Activated CD4-positive, alpha-beta T cell treated with anti-CD3 and anti-CD28 coated beads, Interleukin-2, amount 10 ng/mL, durations not matched to agents 7 days and 5 days (primary cell): ENCODE measurements around the gene CFAP58. TPM values are rescaled to one million over a fixed set of nuclear protein-coding genes. Genes with fewer than 3 reads are reported as not detected.

Experiments used
- CTCF ChIA-PET: fragments of 350-600 bp; sonication (Branson Sonifier 250); formaldehyde crosslinking; loops from one replicate; lab custom pipeline; 2021; ENCODE audit warnings: antibody characterized with exemption; lab: Charles Lee
- POLR2A ChIA-PET: fragments of 350-600 bp; sonication (Branson Sonifier 250); formaldehyde crosslinking; loops from one replicate; lab custom pipeline; 2021; ENCODE audit warnings: antibody characterized with exemption; lab: Charles Lee
- DNase-seq: peaks from one replicate; pipeline ENCODE4 v3.0.0-alpha.2; 2020
- H3K27ac Mint-ChIP-seq: one replicate; pipeline ENCODE4 v1.8.0; 2021; ENCODE audit warnings: mild to moderate bottlenecking, moderate library complexity, mixed read lengths
- H3K27me3 Mint-ChIP-seq: one replicate; pipeline ENCODE4 v1.8.0; 2021; ENCODE audit warnings: mixed read lengths
- H3K36me3 Mint-ChIP-seq: one replicate; pipeline ENCODE4 v1.8.0; 2021; ENCODE audit warnings: low read depth, mixed read lengths
- H3K4me1 Mint-ChIP-seq: one replicate; pipeline ENCODE4 v1.8.0; 2021; ENCODE audit warnings: mixed read lengths
- H3K4me3 Mint-ChIP-seq: one replicate; pipeline ENCODE4 v1.8.0; 2021; ENCODE audit warnings: mild to moderate bottlenecking, moderate library complexity, mixed read lengths
- H3K9me3 Mint-ChIP-seq: one replicate; pipeline ENCODE4 v1.8.0; 2021; ENCODE audit warnings: mixed read lengths
- total RNA-seq, 2 experiments: library from RNA; stranded (reverse); gene quantifications; one replicate each; pipeline ENCODE4 v1.2.3, GENCODE V29; 2021

Gene CFAP58
- total RNA-seq, 2 experiments from 2014 or later = 0.22 to 0.27 TPM

DNA sequence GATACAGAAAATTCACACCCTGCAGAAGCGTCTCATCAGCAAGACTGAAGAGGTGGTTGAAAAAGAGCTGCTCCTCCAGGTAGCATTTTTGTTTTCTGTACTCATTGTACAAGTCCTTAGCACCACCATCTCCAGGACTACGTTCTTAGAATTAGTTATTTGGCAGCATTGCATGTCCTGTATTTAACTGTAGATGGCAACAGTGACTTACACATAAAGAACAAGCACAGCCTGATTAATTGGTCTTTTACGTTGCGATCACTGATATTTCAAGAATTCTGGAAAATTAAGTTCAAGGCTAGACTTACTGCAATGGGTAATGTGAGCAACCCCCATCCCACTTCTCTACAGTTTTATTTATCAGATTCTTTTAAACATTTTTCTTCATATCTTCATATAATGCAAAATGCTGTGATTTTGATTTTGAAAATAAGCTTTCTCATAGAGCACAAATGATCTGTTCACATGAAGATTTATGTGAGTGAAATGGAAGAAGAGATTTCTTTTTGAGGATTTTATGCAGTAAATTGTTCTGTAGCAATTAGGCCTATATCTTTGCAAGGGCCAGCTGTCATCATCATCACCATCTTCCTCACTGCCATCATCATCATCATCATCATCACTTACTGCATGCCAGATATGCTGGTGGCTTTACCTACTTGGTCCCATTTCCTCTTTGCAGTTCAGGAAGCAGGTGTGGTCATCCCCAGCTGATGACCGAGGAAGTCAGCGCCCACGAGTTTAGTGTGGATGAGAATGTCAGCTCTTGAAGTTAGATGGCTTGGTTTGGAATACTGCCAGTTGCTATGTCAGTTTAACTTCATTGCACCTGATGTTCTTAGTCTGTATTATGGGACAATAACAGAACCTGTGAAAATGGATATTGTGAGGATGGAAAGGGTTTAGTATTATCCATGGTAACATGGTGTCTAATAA lies 53.4 kb downstream of the CFAP58 start:
- ChIA-PET CTCF (interaction anchor here (0.7 to 1.2 kb wide), 3 partner anchors 9 to 207 kb away, joined by 3 read pairs; no protein-coding TSS in a partner anchor), POLR2A (no interaction called here)

GRCh38 chr10:104413528-104413927 lies 59.9 kb downstream of the CFAP58 start:
- no peak for DNase-seq
- Mint-ChIP-seq H3K4me3 (no peak overlapping the region), H3K36me3 (no peaks in the 10 kb centered on the region), H3K9me3 (no peaks in the 10 kb centered on the region), H3K27me3 (peaks cover 14% of the 10 kb centered on the region), H3K27ac (no peak overlapping the region), H3K4me1 (no peaks in the 10 kb centered on the region)
- ChIA-PET CTCF (no interaction called here), POLR2A (no interaction called here)

More for the DNA sequence above, 53.4 kb downstream of the CFAP58 start:
- no peak for DNase-seq
- H3K27ac Mint-ChIP-seq = no peak overlapping the region
- H3K36me3 Mint-ChIP-seq = no peaks in the 10 kb centered on the region
- peaks cover 30% of the 10 kb centered on the region for H3K27me3 Mint-ChIP-seq
- no peak overlapping the region for H3K4me3 Mint-ChIP-seq
- H3K9me3 Mint-ChIP-seq = no peaks in the 10 kb centered on the region
- H3K4me1 Mint-ChIP-seq = peaks cover 2% of the 10 kb centered on the region

DNA sequence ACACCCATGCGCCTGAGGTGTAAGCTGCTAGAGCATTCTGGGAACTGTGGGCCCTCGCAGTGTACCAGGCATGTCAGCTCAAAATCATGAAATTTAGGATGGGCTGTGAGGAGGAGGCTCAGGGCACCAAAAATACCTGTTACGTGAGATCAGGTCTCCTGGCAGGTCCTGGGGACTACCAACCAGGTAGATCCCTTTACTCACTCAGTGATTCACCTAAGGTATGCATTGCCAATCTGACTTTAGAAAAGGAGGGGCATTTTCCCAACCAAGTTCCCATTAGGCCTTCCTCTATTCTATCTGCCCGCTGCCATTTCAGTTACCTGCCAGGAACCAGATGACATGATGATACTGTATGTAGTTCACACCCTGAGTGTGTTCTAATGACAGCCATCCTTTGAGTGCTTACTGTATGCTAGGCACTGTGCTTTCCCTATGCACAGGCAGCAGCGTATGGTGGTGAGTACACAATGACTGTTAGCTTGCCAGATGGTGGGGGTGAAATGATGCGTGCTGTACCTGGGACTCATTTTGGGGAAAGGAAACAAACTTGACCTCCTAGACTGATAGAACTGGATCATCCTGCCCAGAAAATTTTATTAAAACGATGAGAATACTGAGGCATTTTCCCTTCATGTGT lies 62.0 kb downstream of the CFAP58 start:
- Mint-ChIP-seq H3K9me3 (no peaks in the 10 kb centered on the region), H3K4me3 (no peak overlapping the region), H3K4me1 (no peaks in the 10 kb centered on the region), H3K27ac (no peak overlapping the region), H3K36me3 (no peaks in the 10 kb centered on the region), H3K27me3 (peaks cover 2% of the 10 kb centered on the region)
- ChIA-PET CTCF (interaction anchor here (0.6 kb wide), 1 partner anchor 20 kb away, joined by 3 read pairs; no protein-coding TSS in a partner anchor), POLR2A (no interaction called here)
- no peak for DNase-seq

DNA sequence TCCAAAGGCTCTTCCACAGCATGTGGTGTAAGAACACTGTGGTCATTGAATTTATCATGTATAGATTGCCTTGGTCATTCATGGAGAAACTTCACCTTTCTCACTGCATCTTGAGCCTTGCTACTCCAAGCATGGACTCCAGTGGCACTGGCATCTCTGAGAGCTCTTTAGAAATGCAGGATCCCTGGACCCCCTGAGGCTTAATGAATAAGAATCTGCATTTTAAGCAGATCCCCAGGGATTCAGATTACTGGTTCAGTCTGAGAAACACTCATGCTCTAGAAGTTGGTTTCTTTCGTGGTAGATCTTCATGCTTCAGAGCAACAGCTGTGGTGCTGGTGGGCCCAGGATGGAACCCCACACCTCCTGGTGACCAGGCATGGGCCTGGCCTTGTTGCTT lies 63.2 kb downstream of the CFAP58 start:
- Mint-ChIP-seq H3K4me1 (no peaks in the 10 kb centered on the region), H3K9me3 (no peaks in the 10 kb centered on the region), H3K27ac (no peak overlapping the region), H3K36me3 (no peaks in the 10 kb centered on the region), H3K4me3 (no peak overlapping the region), H3K27me3 (peaks cover 2% of the 10 kb centered on the region)
- POLR2A ChIA-PET = no interaction called here
- CTCF ChIA-PET = interaction anchor here (1.5 to 1.7 kb wide), 2 partner anchors 15 to 22 kb away, joined by 3 to 4 read pairs; no protein-coding TSS in a partner anchor
- no peak for DNase-seq

- Mint-ChIP-seq H3K4me1 (no peaks in the 10 kb centered on the region), H3K27me3 (peaks cover 2% of the 10 kb centered on the region), H3K27ac (no peak overlapping the region), H3K4me3 (no peak overlapping the region), H3K9me3 (no peaks in the 10 kb centered on the region), H3K36me3 (no peaks in the 10 kb centered on the region)
- DNase-seq = no peak
- CTCF ChIA-PET = interaction anchor here (0.6 to 1.7 kb wide), 4 partner anchors 16 to 39 kb away, joined by 3 to 4 read pairs (median 4); no protein-coding TSS in a partner anchor
- POLR2A ChIA-PET = no interaction called here
Observed at GRCh38 chr10:104417637-104418292, 64.1 kb downstream of the CFAP58 start.

DNA sequence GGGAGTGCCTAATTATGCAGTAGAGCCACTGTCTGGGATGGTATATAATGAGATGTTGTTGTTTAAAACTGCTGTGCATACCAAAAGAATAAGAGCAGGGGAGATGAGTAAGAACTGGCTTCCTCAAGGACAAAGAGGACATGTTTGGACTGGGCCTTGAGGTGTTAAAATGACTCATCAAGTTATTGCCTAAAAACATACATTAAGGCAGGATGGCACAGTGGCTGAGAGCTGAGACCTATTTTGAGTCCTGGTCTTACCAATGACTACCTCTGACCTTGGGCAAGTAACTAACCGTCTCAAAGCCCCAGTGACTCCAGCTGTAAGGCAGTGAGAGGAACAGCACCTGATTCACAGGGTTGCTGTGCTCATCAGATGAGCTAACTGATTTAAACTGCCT lies 71.1 kb downstream of the CFAP58 start:
- no peak for DNase-seq
- H3K4me3 Mint-ChIP-seq = no peak overlapping the region
- CTCF ChIA-PET = interaction anchor here (1.0 kb wide), 1 partner anchor 13 kb away, joined by 3 read pairs; no protein-coding TSS in a partner anchor

GRCh38 chr10:104427989-104428388 lies 74.4 kb downstream of the CFAP58 start:
- POLR2A ChIA-PET = no interaction called here
- Mint-ChIP-seq H3K4me1 (peaks cover 9% of the 10 kb centered on the region), H3K4me3 (no peak overlapping the region), H3K27me3 (peaks cover 8% of the 10 kb centered on the region), H3K36me3 (no peaks in the 10 kb centered on the region), H3K9me3 (no peaks in the 10 kb centered on the region), H3K27ac (no peak overlapping the region)
- DNase-seq = no peak
- CTCF ChIA-PET = no interaction called here

More for the DNA sequence above, 71.1 kb downstream of the CFAP58 start:
- H3K36me3 Mint-ChIP-seq = no peaks in the 10 kb centered on the region
- H3K27me3 Mint-ChIP-seq = no peaks in the 10 kb centered on the region
- peaks cover 9% of the 10 kb centered on the region for H3K4me1 Mint-ChIP-seq
- no peaks in the 10 kb centered on the region for H3K9me3 Mint-ChIP-seq
- POLR2A ChIA-PET = no interaction called here
- H3K27ac Mint-ChIP-seq = no peak overlapping the region

- DNase-seq = no peak
- ChIA-PET POLR2A (no interaction called here), CTCF (interaction anchor here (0.6 kb wide), 1 partner anchor 575 kb away, joined by 3 read pairs; no protein-coding TSS in a partner anchor)
- peaks cover 12% of the 10 kb centered on the region for H3K27me3 Mint-ChIP-seq
- no peaks in the 10 kb centered on the region for H3K36me3 Mint-ChIP-seq
- peaks cover 2% of the 10 kb centered on the region for H3K4me1 Mint-ChIP-seq
- no peak overlapping the region for H3K27ac Mint-ChIP-seq
- H3K4me3 Mint-ChIP-seq = no peak overlapping the region
- H3K9me3 Mint-ChIP-seq = no peaks in the 10 kb centered on the region
Observed at GRCh38 chr10:104429846-104430245, 76.2 kb downstream of the CFAP58 start.

- no peaks in the 10 kb centered on the region for H3K36me3 Mint-ChIP-seq
- no peak for DNase-seq
- CTCF ChIA-PET = no interaction called here
- no peak overlapping the region for H3K27ac Mint-ChIP-seq
- peaks cover 12% of the 10 kb centered on the region for H3K27me3 Mint-ChIP-seq
- H3K4me3 Mint-ChIP-seq = no peak overlapping the region
- POLR2A ChIA-PET = no interaction called here
- no peaks in the 10 kb centered on the region for H3K9me3 Mint-ChIP-seq
- no peaks in the 10 kb centered on the region for H3K4me1 Mint-ChIP-seq
Observed at GRCh38 chr10:104430360-104430759, 76.7 kb downstream of the CFAP58 start.

DNA sequence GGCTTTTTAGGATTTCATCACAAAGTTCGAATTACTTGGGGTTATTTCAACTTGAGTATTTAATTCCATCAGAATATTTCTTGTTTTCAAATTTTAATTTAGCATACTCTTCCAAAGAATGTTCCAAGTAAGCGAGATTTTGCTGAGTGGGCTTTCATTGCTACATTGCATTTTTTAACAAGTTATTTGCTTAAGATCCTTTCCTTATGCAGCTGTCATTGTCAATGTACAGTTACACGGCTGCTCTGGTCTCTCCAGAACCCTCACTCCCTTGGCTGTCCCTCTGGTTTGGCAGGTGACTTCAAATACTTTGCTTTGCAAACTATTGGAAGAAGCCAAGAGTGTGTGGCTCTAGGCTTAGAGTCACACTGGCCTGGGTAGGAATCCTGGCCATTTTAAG lies 80.0 kb downstream of the CFAP58 start:
- ChIA-PET CTCF (interaction anchor here (1.0 to 1.1 kb wide), 2 partner anchors 16 to 80 kb away, joined by 3 to 4 read pairs; partner anchors contain the start of gene CFAP58), POLR2A (no interaction called here)
- no peak overlapping the region for H3K27ac Mint-ChIP-seq
- H3K36me3 Mint-ChIP-seq = no peaks in the 10 kb centered on the region
- no peaks in the 10 kb centered on the region for H3K4me1 Mint-ChIP-seq
- H3K9me3 Mint-ChIP-seq = no peaks in the 10 kb centered on the region
- H3K27me3 Mint-ChIP-seq = peaks cover 12% of the 10 kb centered on the region
- H3K4me3 Mint-ChIP-seq = no peak overlapping the region
- no peak for DNase-seq

DNA sequence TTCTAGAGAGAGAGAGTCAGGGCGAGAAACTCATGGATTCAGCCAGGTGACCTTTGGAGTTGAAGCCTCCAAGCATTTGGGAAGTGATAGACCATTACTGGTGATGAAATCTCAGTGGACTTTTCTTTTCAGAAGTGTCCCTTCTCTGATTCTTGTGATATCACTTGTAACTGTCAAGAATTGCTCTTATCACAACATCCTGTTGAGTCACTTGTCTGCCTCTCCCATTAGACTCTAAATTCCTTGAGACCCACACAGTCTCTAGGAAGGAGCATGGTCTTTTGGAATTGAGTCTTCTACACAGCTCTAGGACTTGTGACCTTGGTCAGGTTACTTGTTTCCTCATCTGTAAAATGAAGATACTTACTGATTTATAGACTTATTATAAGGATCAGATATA lies 81.0 kb downstream of the CFAP58 start:
- DNase-seq = no peak
- no peak overlapping the region for H3K4me3 Mint-ChIP-seq
- peaks cover 12% of the 10 kb centered on the region for H3K27me3 Mint-ChIP-seq
- POLR2A ChIA-PET = no interaction called here
- H3K36me3 Mint-ChIP-seq = no peaks in the 10 kb centered on the region
- H3K9me3 Mint-ChIP-seq = no peaks in the 10 kb centered on the region
- CTCF ChIA-PET = interaction anchor here (1.0 to 1.1 kb wide), 2 partner anchors 17 to 81 kb away, joined by 3 to 4 read pairs; partner anchors contain the start of gene CFAP58
- H3K4me1 Mint-ChIP-seq = no peaks in the 10 kb centered on the region
- H3K27ac Mint-ChIP-seq = no peak overlapping the region

DNA sequence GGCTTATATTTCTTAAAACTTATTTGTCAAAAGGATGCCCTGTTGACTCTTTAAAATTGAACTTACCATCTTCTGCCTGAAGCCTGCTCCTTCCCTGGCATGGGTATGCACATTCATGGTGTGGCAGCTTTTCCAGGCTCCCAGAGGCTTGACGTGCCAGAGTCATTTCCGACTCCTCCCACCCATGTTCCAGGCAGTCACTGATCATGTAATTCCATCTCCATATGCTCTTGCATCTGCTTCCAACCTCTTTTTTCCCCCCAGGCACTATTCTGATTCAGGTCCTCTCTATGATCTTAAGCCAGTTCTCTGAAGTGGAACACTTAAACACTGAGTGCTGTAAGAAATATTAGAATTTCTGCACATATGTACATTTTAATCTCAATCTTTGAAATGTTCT lies 82.2 kb downstream of the CFAP58 start:
- H3K27ac Mint-ChIP-seq = no peak overlapping the region
- no peak overlapping the region for H3K4me3 Mint-ChIP-seq
- CTCF ChIA-PET = no interaction called here
- no peak for DNase-seq
- peaks cover 9% of the 10 kb centered on the region for H3K27me3 Mint-ChIP-seq
- POLR2A ChIA-PET = no interaction called here
- no peaks in the 10 kb centered on the region for H3K36me3 Mint-ChIP-seq
- no peaks in the 10 kb centered on the region for H3K9me3 Mint-ChIP-seq
- no peaks in the 10 kb centered on the region for H3K4me1 Mint-ChIP-seq
